Skin epidermis (tissue), 12 donors: Measurements from ENCODE around the gene PTPN14.
"Not testable (repeated sequence)": the region's sequence is repeated elsewhere in the genome, so short reads cannot be mapped to it uniquely, and the experiment has no call there.

ENCODE experiments used
- H3K27ac ChIP-seq, 21 experiments: fragments of 200-600 bp; sonication (generic) in 11 of 21; one replicate each; pipeline ENCODE4 v1.5.0; 2020; ENCODE audit warnings: mild to moderate bottlenecking in 3 of 21, inconsistent platforms in 2 of 21, moderate library complexity in 2 of 21
- H3K4me3 ChIP-seq, 7 experiments: fragments of 200-600 bp; sonication (generic) in 2 of 7; one replicate each; pipeline ENCODE4 v1.5.0; 2020; ENCODE audit warnings: inconsistent platforms in 2 of 7, mild to moderate bottlenecking in 2 of 7, moderate library complexity in 1 of 7

PTPN14 gene

GRCh38 chr1:214422137-214422671, 129.2 kb downstream of the PTPN14 start:
- Histone ChIP-seq H3K27ac (peak overlapping the region in 8 of 21 experiments; percentile 1 to 73 (median 22)), H3K4me3 (no peak overlapping the region)

DNA sequence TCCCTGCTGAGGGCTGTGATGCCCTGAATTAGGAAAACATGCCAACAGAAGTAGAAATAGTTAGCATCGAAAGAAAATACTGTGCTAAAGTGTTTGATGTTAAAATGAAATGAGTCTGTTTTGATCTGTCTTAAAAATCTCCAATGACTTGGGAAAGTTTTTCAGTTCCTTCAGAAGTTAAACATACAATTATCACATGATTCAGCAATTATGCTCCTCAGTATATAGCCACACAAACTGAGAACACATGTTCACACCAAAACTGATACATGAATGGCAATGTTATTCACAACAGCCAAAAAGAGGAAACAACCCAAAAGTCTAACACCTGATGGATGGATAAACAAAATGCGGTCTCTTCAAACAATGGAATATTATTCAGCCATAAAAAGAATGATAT, 130.6 kb downstream of the PTPN14 start:
- peak overlapping the region in 11 of 21 experiments; percentile 17 to 73 (median 48) for H3K27ac ChIP-seq
- no peak overlapping the region for H3K4me3 ChIP-seq

DNA sequence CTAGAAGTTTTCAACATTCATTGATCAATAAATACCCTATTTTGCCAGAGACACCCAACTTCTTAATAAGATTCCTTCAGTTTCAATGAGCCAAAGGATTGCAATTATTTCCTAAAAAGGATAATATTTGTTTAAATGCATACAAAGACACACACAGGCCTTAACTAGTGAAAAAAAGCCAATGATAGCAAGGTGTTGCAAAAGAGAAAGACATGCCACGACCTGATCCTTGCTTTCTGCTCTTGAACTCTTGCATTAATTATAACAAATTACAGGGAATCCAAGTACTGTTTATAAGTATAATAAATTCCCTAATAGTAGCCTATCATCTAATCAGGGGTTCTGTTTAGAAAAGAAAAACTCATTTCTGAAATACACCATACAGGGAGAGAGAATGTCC, 131.1 kb downstream of the PTPN14 start:
- Histone ChIP-seq H3K4me3 (no peak overlapping the region), H3K27ac (peak overlapping the region in 11 of 21 experiments; percentile 17 to 73 (median 48))

DNA sequence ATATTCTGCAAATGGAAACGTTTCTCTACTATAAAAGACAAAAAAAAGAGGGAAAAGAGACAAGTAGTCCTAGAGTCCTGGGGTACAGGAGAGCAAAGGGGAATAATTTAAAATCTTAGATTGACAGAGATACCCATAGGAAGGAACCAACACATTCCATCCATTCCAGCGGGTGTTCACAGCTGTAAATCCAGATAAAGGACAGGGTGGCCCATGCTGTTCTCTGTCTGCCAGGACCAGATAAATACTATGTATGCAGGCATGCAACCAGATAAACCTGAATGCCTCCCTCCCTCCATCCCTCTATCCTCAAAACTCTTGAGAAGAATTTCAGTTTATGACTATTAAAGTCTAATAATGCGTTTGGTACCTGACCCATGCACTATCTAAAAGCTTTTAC, 131.8 kb downstream of the PTPN14 start:
- Histone ChIP-seq H3K4me3 (no peak overlapping the region), H3K27ac (peak overlapping the region in 13 of 21 experiments; percentile 9 to 74 (median 43))

- peak overlapping the region in 13 of 21 experiments; percentile 9 to 73 (median 46) for H3K27ac ChIP-seq
- H3K4me3 ChIP-seq, result no peak overlapping the region
These were observed 133.0 kb downstream of the PTPN14 start for GRCh38 chr1:214418391-214418790.

DNA sequence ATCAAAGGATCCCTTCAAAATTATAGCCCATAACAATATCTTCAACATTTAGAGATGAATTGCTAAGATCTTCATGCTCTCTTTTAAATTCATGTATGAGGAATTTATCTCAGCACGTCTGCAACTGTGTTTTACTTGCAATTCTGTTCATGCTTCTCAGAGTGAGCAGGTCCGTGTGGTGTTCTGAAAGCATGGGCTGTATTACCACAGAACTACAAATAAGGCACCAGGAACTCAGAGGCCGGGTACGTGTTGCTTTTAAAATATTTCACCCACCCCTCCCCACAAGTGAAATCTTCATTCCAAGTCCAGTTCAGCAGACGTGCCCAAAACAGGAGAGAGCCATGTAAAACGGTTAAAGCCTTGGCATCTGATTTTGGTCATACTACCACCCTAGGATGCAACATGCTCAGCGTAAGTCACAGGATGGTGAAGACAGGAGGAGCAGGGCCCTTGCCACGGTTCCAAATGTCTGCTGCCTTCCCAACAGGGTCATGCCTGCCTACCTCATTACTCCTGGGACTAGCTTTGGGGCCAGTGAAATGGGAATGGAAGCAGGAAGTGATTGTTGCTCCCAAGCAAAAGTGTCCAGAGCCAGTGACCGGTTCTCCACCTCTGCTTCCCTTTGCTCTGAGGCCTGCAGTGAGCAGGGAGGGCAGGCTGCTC, 133.7 kb downstream of the PTPN14 start:
- peak overlapping the region in 12 of 21 experiments; percentile 2 to 61 (median 44) for H3K27ac ChIP-seq
- H3K4me3 ChIP-seq, result no peak overlapping the region

DNA sequence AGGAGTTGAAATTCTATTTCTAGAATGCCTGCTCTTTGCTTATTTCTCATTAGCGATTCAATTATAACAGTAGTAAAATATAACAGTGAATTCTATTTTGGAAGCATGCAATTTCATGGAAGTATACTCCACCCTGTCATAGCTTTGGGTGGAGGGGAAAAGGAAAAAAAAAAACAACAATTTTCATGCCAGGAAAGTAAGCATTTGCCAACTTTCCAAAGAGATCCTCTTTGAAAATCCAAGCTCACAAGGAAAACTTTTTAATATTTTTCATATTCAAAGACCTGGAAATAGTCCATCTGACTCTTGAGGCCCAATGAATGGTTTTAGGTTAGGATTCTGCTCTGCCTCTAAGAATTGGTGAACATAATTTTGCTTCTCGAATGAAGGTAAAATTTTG, 134.5 kb downstream of the PTPN14 start:
- H3K27ac ChIP-seq, result peak overlapping the region in 5 of 21 experiments; percentile 3 to 47 (median 6)
- no peak overlapping the region for H3K4me3 ChIP-seq

GRCh38 chr1:214416417-214416816, 135.0 kb downstream of the PTPN14 start:
- Histone ChIP-seq H3K27ac (peak overlapping the region in 11 of 21 experiments; percentile 3 to 47 (median 19)), H3K4me3 (no peak overlapping the region)

- H3K4me3 ChIP-seq, result no peak overlapping the region
- H3K27ac ChIP-seq, result peak overlapping the region in 6 of 21 experiments; percentile 4 to 47 (median 12)
These were observed 136.3 kb downstream of the PTPN14 start for GRCh38 chr1:214415131-214415530.

GRCh38 chr1:214414691-214415090, 136.7 kb downstream of the PTPN14 start:
- Histone ChIP-seq H3K4me3 (no peak overlapping the region), H3K27ac (peak overlapping the region in 1 of 21 experiments; percentile 4)

DNA sequence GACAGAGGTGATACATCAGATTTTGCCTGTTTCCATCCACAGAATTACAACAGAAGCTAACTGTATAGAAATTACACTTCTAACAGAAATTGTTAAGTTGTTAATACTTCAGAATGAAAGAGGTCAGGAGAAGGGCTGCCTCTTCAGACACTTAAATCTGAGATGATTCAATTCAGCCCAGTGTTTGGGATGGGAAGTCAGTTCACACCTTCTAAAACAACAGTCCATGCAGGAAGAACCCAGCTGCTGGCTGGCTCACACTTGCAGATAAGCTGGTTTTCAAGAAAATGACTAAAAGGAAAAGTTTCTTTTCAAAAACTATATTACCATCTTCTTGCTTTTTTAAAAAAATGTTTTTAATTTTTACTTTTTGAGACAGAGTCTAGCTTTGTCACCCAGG, 138.1 kb downstream of the PTPN14 start:
- H3K4me3 ChIP-seq, result no peak overlapping the region
- no peak overlapping the region for H3K27ac ChIP-seq

DNA sequence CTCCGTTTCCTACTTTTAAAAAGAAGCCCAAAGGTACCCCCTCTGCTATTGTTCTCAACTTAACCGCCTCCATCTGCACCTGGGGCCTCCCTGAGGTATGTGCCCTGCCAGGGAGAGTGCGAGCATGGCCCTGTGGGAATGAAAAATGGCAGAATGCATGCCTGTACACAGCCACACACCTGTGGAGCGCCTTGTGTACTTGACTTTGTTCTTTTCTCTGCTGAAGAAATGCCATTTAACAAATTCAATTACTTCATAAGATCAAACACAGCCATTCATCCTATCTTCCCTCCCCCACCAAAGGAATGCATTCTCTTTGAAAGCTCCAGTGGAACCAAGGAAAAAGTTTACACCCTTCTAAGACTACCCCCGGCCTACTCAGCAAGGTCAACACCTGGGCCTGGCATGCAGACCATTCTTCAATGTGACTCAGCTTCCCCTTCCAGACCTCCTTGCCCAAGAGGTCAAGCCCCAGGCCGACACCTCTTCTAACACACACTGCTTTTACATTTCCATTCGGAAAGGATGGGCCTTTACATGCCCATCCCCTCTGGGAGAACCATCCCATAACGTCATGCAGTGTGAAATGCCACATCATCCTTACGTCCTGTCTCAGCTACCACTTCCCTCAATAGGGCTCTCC, 146.7 kb downstream of the PTPN14 start:
- H3K4me3 ChIP-seq, result no peak overlapping the region
- peak overlapping the region in 8 of 21 experiments; percentile 0 to 68 (median 22) for H3K27ac ChIP-seq

- Histone ChIP-seq H3K27ac (peak overlapping the region in 6 of 21 experiments; percentile 12 to 68 (median 46)), H3K4me3 (no peak overlapping the region)
These were observed 147.2 kb downstream of the PTPN14 start for GRCh38 chr1:214404154-214404553.

- Histone ChIP-seq H3K4me3 (no peak overlapping the region), H3K27ac (peak overlapping the region in 4 of 21 experiments; percentile 21 to 65 (median 46))
These were observed 148.0 kb downstream of the PTPN14 start for GRCh38 chr1:214403431-214403830.

DNA sequence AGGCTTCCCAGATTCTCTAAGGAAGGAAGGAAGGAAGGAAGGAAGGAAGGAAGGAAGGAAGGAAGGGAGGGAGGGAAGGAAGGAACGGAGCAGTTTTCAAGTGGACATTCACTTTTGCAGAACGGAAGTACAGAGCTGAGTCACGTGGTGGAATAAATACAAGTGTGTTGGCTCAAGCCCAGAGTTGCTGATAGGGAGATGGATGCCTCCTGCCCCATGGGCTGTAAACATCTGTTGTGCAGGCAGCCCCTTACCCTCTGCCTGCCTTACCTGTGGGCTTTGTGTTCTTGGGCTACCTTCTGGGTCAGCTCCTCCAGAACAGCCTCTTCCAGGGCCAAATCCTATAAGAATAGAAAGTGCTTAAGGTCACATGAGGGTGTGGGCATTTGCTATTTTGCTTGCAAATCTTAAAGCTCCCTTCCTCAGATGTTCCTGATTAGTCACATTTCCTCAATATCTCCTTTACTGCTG, 148.8 kb downstream of the PTPN14 start:
- Histone ChIP-seq H3K4me3 (no peak overlapping the region), H3K27ac (peak overlapping the region in 1 of 21 experiments; percentile 14)

DNA sequence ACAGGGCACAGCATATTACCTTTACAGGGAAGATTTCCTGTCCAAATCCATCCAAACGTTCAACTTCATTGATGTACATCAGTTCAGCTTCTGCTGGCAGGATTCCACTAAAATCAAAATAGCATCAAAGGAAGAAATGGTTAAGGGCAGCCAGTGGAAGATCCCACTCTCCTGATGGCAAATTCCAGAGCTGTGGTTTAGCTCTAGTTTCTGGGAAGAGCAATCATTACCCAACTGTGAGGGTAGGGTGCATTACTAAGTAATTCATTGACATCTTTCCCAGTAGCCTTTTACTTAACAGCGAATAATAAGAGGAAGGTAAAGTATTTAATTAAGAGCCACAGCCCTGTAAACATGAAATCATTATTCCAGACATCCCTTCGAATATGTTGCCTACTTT, 149.7 kb downstream of the PTPN14 start:
- H3K4me3 ChIP-seq, result no peak overlapping the region
- no peak overlapping the region for H3K27ac ChIP-seq

- no peak overlapping the region for H3K27ac ChIP-seq
- H3K4me3 ChIP-seq, result no peak overlapping the region
These were observed 151.3 kb downstream of the PTPN14 start for GRCh38 chr1:214400131-214400530.

GRCh38 chr1:214398490-214398889, 152.9 kb downstream of the PTPN14 start:
- no peak overlapping the region for H3K4me3 ChIP-seq
- H3K27ac ChIP-seq, result no peak overlapping the region

DNA sequence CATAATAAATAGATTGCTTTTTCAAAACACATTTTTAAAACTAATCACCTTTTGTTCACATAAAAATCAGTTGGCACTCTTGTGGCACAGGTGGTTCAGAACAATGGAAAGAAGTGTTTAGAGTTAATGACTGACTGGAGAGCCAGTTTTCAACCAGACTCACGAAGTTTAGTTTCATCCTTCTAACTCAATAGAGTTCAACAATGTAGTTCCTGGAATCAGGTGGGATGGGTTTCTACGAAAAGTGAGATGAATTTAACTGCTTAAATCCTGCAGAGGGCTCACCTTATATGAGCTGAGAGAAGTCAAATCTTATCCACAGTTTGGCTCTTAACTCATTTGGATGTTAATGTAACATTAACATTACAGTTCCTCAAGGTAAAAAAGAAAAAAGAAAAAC, 153.9 kb downstream of the PTPN14 start:
- Histone ChIP-seq H3K4me3 (no peak overlapping the region), H3K27ac (no peak overlapping the region)

DNA sequence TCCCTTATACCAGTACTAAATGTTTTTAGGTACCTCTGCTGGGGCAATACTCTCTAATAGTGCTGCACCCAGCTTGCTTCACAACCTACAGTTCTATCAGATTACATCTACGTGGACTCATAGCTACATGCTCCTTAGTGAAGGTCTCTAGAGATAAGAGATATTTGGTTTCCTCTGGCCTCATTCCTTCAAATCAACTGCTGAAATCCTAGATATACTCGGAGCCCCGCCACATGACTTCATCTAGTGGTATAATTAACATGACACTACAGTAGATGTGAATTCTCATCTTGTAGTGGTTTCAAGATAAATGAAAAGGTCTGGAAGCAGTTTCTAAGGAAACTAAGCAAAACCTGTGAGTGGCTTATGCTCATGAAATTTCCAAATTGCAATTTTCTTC, 155.1 kb downstream of the PTPN14 start:
- no peak overlapping the region for H3K4me3 ChIP-seq
- no peak overlapping the region for H3K27ac ChIP-seq

DNA sequence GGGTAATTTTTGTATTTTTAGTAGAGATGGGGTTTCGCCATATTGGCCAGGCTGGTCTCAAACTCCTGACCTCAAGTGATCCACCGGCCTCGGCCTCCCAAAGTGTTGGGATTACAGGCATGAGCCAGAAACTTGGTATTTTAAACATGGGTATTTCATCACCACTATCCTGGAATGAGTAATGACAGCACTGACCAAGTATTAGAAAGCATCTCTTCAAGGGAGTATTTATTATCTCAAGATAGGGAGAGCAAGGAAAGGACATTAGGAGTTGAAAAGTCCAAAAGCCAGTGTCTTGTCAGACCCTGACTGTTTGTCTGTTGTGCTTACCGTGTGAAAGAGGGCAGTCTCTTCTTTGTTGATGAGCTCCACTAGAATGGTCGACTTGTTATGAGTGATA, 156.8 kb downstream of the PTPN14 start:
- H3K4me3 ChIP-seq, H3K27ac ChIP-seq: not testable (repeated sequence)
